Measurements from ENCODE around the gene RADIL.

RADIL gene

GRCh38 chr7:4837041-4837802 lies 46.3 kb downstream of the RADIL start:
- no peak for DNase-seq (ENCODE audit: extremely low spot score)
- CTCF ChIA-PET, result interaction anchor here (1.5 kb wide), 1 partner anchor 223 kb away, joined by 4 read pairs; no protein-coding TSS in a partner anchor
- no peak for TF ChIP-seq CTCF (IDR thresholded peaks at IDR 0.05; ENCODE audit: control extremely low read depth, extremely low read depth, low read depth, missing control alignments)
- POLR2A ChIA-PET, result no interaction called here

- ChIA-PET POLR2A (no interaction called here), CTCF (no interaction called here)
- TF ChIP-seq CTCF (IDR thresholded peaks at IDR 0.05; ENCODE audit: control extremely low read depth, extremely low read depth, low read depth, missing control alignments), result no peak
- no peak for DNase-seq (ENCODE audit: extremely low spot score)
Measured at GRCh38 chr7:4836206-4836661, 47.3 kb downstream of the RADIL start.

- ChIA-PET CTCF (no interaction called here), POLR2A (no interaction called here)
- no peak for TF ChIP-seq CTCF (IDR thresholded peaks at IDR 0.05; ENCODE audit: control extremely low read depth, extremely low read depth, low read depth, missing control alignments)
Measured at GRCh38 chr7:4835398-4836205, 47.9 kb downstream of the RADIL start.

GRCh38 chr7:4834601-4835397 lies 48.7 kb downstream of the RADIL start:
- CTCF ChIA-PET, result no interaction called here
- no peak for DNase-seq (ENCODE audit: extremely low spot score)
- POLR2A ChIA-PET, result no interaction called here
- TF ChIP-seq CTCF (IDR thresholded peaks at IDR 0.05; ENCODE audit: control extremely low read depth, extremely low read depth, low read depth, missing control alignments), result no peak

More at GRCh38 chr7:4835398-4836205, 47.9 kb downstream of the RADIL start:
- DNase-seq (ENCODE audit: extremely low spot score), result no peak

- DNase-seq (ENCODE audit: extremely low spot score), result no peak
- CTCF ChIA-PET, result no interaction called here
- no peak for TF ChIP-seq CTCF (IDR thresholded peaks at IDR 0.05; ENCODE audit: control extremely low read depth, extremely low read depth, low read depth, missing control alignments)
- POLR2A ChIA-PET, result no interaction called here
Measured at GRCh38 chr7:4833691-4834600, 49.6 kb downstream of the RADIL start.

All from GM10248 (cell line).